ENCODE results near the gene KIAA1671. TPM values are rescaled to one million over a fixed set of nuclear protein-coding genes. Genes with fewer than 3 reads are reported as not detected.

KIAA1671 gene
- total RNA-seq, 1 experiment from 2014 or later = 18.6 TPM

DNA sequence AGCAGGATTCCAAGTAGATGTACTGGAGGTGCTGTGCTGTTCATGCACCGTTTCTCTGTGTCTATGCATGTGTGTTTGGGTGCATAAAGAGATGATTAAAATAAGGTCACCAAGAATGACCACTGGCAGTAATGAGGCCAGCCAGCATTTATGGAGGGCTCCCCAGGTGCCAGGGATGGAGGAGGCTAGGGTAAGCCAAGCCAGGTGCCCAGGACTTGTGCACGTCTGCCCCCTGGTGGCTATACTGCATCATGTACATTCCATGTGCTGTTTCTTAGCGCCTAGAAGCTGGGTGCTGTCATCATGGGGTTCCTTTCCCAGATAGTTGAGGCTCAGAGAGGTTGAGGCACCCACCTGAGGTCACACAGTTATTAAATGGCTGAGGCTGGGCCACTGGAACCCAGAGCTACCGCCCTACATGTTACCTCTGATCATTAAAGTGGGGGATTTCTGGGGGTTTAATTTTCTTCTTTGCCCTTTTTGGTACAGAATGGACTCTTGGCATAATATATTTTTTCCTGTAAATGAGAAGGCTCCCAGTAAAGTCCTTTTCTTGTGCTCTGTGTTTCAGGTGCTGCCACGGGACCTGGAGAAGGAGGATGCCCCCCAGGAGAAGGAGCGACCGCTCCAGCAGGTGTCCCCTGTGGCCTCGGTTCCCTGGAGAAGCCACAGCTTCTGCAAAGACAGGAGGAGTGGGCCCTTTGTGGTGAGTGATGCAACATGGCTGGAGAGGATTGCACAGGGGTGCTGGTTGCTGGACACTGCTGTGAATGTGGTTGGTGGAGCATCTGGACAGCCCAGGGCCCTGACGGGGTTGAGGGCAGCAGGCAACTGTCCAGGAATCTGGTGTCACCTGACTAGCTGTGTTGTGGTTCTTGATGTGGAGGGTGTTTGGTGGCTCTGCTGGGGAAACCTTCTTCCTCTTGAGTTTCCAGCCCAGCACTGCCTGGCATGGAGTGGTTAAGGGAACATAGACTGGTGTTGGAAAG is 96.4 kb downstream of the KIAA1671 start:
- TF ChIP-seq EZH2phosphoT487 (IDR thresholded peaks at IDR 0.05; ENCODE audit: borderline replicate concordance, low read length) (no peak), EZH2 (IDR thresholded peaks at IDR 0.05; ENCODE audit: low read length, unreplicated experiment) (no peak)
- TF ChIP-seq, protein P1, sequence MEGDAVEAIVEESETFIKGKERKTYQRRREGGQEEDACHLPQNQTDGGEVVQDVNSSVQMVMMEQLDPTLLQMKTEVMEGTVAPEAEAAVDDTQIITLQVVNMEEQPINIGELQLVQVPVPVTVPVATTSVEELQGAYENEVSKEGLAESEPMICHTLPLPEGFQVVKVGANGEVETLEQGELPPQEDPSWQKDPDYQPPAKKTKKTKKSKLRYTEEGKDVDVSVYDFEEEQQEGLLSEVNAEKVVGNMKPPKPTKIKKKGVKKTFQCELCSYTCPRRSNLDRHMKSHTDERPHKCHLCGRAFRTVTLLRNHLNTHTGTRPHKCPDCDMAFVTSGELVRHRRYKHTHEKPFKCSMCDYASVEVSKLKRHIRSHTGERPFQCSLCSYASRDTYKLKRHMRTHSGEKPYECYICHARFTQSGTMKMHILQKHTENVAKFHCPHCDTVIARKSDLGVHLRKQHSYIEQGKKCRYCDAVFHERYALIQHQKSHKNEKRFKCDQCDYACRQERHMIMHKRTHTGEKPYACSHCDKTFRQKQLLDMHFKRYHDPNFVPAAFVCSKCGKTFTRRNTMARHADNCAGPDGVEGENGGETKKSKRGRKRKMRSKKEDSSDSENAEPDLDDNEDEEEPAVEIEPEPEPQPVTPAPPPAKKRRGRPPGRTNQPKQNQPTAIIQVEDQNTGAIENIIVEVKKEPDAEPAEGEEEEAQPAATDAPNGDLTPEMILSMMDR (conservative IDR thresholded peaks at IDR 0.05; ENCODE audit: low read depth, low read length) = peak; percentile 81
- BruUV-seq (replicated peaks) = no TSS peak
- no peak overlapping the region for H3K4me2 ChIP-seq (ENCODE audit: low read length)
- ATAC-seq = peak; percentile 76
- peaks cover 5% of the 10 kb centered on the region for H3K4me1 ChIP-seq (ENCODE audit: insufficient read depth, low read length)
- no peak overlapping the region for H3K4me3 ChIP-seq (ENCODE audit: low read length)
- POLR2A ChIA-PET (ENCODE audit: unreplicated experiment) = no interaction called here
- H3K79me2 ChIP-seq (ENCODE audit: low read length) = no peaks in the 10 kb centered on the region
- peaks cover 14% of the 10 kb centered on the region for H3K36me3 ChIP-seq (ENCODE audit: low read depth, low read length)
- no peak overlapping the region for H3K9ac ChIP-seq (ENCODE audit: low read length)
- intact Hi-C loops (cut with micrococcal nuclease) = loop anchor here (1.0 kb wide), 1 partner anchor 97 kb away; the partner anchor contains the start of gene KIAA1671
- no peaks in the 10 kb centered on the region for H4K20me1 ChIP-seq (ENCODE audit: low read length)
- CTCF ChIA-PET = interaction anchor here (0.6 kb wide), 1 partner anchor 102 kb away, joined by 3 read pairs; the partner anchor contains the start of gene LHFPL7
- DNase-seq = peak; percentile 64
- no peak overlapping the region for H2AFZ ChIP-seq (ENCODE audit: low read length)
- no peaks in the 10 kb centered on the region for H3K9me3 ChIP-seq (ENCODE audit: low read length)
- no peaks in the 10 kb centered on the region for H3K9me2 ChIP-seq (replicated peaks; ENCODE audit: low read length)
- H3K27ac ChIP-seq (ENCODE audit: low read length) = no peak overlapping the region
- H3K27me3 ChIP-seq (ENCODE audit: low read length) = no peaks in the 10 kb centered on the region
- no peaks in the 10 kb centered on the region for H3F3A ChIP-seq (ENCODE audit: low read length, unreplicated experiment)

- ChIA-PET CTCF (no interaction called here), POLR2A (ENCODE audit: unreplicated experiment) (no interaction called here)
Observed at GRCh38 chr22:25049770-25050169, 97.3 kb downstream of the KIAA1671 start.

More at GRCh38 chr22:25049770-25050169, 97.3 kb downstream of the KIAA1671 start:
- Histone ChIP-seq H3K79me2 (ENCODE audit: low read length) (no peaks in the 10 kb centered on the region), H3K4me2 (ENCODE audit: low read length) (no peak overlapping the region), H3K9ac (ENCODE audit: low read length) (no peak overlapping the region), H3K36me3 (ENCODE audit: low read depth, low read length) (peaks cover 14% of the 10 kb centered on the region), H3K9me3 (ENCODE audit: low read length) (no peaks in the 10 kb centered on the region), H3F3A (ENCODE audit: low read length, unreplicated experiment) (no peaks in the 10 kb centered on the region), H2AFZ (ENCODE audit: low read length) (no peak overlapping the region), H3K4me3 (ENCODE audit: low read length) (no peak overlapping the region), H3K4me1 (ENCODE audit: insufficient read depth, low read length) (peaks cover 5% of the 10 kb centered on the region), H4K20me1 (ENCODE audit: low read length) (no peaks in the 10 kb centered on the region), H3K27me3 (ENCODE audit: low read length) (no peaks in the 10 kb centered on the region), H3K9me2 (replicated peaks; ENCODE audit: low read length) (no peaks in the 10 kb centered on the region), H3K27ac (ENCODE audit: low read length) (no peak overlapping the region)
- intact Hi-C loops (cut with micrococcal nuclease) = no loop called here
- no TSS peak for BruUV-seq (replicated peaks)
- DNase-seq (no peak), ATAC-seq (no peak)
- TF ChIP-seq, protein P1 (conservative IDR thresholded peaks at IDR 0.05; ENCODE audit: low read depth, low read length) = no peak
